Heart right ventricle (tissue), 16 donors: ENCODE results near the gene AKAP11. TPM values are rescaled to one million over a fixed set of nuclear protein-coding genes. Genes with fewer than 3 reads are reported as not detected.

Source experiments
- ATAC-seq, 8 donors: fragments of 200-7000 bp; cut with Tn5 transposase; one replicate each; pipeline ENCODE4 v1.9.1; 2020; ENCODE audit warnings: mild to moderate bottlenecking in 8 of 8, moderate library complexity in 8 of 8, moderate number of reproducible peaks in 1 of 8
- DNase-seq, 2 donors: peaks; one replicate each; pipeline ENCODE4 v3.0.0-alpha.2; 2020
- H3K27ac ChIP-seq, 10 donors: fragments of 200-600 bp; sonication (generic) in 2 of 10; one replicate each; pipeline versions ENCODE4 v1.5.0 to v1.8.0; 2020 to 2022; ENCODE audit warnings: mild to moderate bottlenecking in 3 of 10
- H3K27me3 ChIP-seq, 7 donors: fragments of 200-600 bp; one replicate each; pipeline ENCODE4 v1.8.0; 2021 to 2022; ENCODE audit warnings: mild to moderate bottlenecking in 2 of 7
- H3K36me3 ChIP-seq, 9 donors: fragments of 200-600 bp; sonication (generic) in 1 of 9; one replicate each; pipeline versions ENCODE4 v1.5.0 to v1.8.0; 2020 to 2022; ENCODE audit warnings: mild to moderate bottlenecking in 2 of 9
- H3K4me1 ChIP-seq, 9 donors: fragments of 200-600 bp; sonication (generic) in 1 of 9; one replicate each; pipeline versions ENCODE4 v1.5.0 to v1.8.0; 2020 to 2022; ENCODE audit warnings: mild to moderate bottlenecking in 4 of 9
- H3K4me3 ChIP-seq, 10 donors: fragments of 200-600 bp; sonication (generic) in 2 of 10; one replicate each; pipeline versions ENCODE4 v1.5.0 to v1.8.0; 2020 to 2022; ENCODE audit warnings: mild to moderate bottlenecking in 7 of 10, moderate library complexity in 2 of 10
- H3K9me3 ChIP-seq, 11 donors: fragments of 200-600 bp in 10 of 11; sonication (generic) in 2 of 11; one replicate each; pipeline versions ENCODE4 v1.5.0 to v1.8.0; 2013 to 2022; ENCODE audit warnings: mild to moderate bottlenecking in 2 of 11, control low read depth in 1 of 11, moderate library complexity in 1 of 11
- WGBS, 2 donors: extraction: QIAGEN DNeasy Blood & Tissue Kit; methylation state at CpG; one replicate each; pipeline ENCODE4 v1.1.7; 2013; ENCODE audit warnings: inconsistent platforms in 1 of 2; 5-methylcytosine and 5-hydroxymethylcytosine counted together
- intact Hi-C, 10 donors: fragments of 100-400 bp; cut with DNase I; formaldehyde crosslinking; loops; one replicate each; pipeline versions ENCODE4 v1.11.1 to v1.14.2; 2022
- polyA plus RNA-seq, 2 donors: library from polyadenylated mRNA; stranded (reverse); fragments of 200-250 nt; gene quantifications; one replicate each; pipeline ENCODE4 v1.2.3, GENCODE V29; 2013
- total RNA-seq, 10 donors: library from RNA; stranded (reverse); fragmentation: NEBNext Ultra II Directional in 3 of 10; extraction: Animal tissue kit (Norgen Biotek cat#: 25700) in 3 of 10; gene quantifications; one replicate each; pipeline versions ENCODE4 v1.2.1 to v1.2.4, GENCODE V29; 2021 to 2023
- TF ChIP-seq, protein P1 (sequence below), 9 donors: fragments of 200-600 bp; sonication (generic) in 2 of 9; IDR thresholded peaks; one replicate each; pipeline versions ENCODE4 v1.5.0 to v1.8.0; 2021 to 2022; ENCODE audit warnings: antibody characterized with exemption in 9 of 9, mild to moderate bottlenecking in 5 of 9, moderate library complexity in 1 of 9
- donor health status: Arrhythmogenic right ventricular cardiomyopathy.
- donor health status: ischemic (EF 13 %, LVEDD 7.1; RV severe dilation, severe dysfunction).
- donor health status: healthy with polysubstance abuse.
- donor health status: DM: no; HTN: yes; CAD: no.
- donor health status: DM: no; HTN: no; CAD: no.
- donor health status: ischemic (EF 25% LVEDD 6.9; RV normal size, moderate dysfunction).
- donor health status: ischemic (EF 25% LVEDD 5.7; RV mildly dilated, moderate dysfunction).
- donor health status: healthy.
- donor health status: DM: yes; HTN: yes; CAD: no.
- donor health status: Ischemic cardiomyopathy.
- donor health status: ischemic (EF 35%, LVEDD 5.7; RV mildly dilated, moderate dysfunction).
- donor health status: nonischemic (EF 11% LVEDD 7.7; RV severe dilation, severe dysfunction).
- donor health status: DM: yes; HTN: yes; CAD: no.
- donor health status: PGD.
- donor health status: ischemic (EF 29% LVEDD 5.4; RV normal size, mild dysfunction).
- donor health status: nonischemic (EF 23%, LVEDD 6.1; RV moderate dilation, normal function).

The AKAP11 gene
- total and polyA plus RNA-seq, 12 donors: 3.6 to 36.2 (median 28.1) TPM

DNA sequence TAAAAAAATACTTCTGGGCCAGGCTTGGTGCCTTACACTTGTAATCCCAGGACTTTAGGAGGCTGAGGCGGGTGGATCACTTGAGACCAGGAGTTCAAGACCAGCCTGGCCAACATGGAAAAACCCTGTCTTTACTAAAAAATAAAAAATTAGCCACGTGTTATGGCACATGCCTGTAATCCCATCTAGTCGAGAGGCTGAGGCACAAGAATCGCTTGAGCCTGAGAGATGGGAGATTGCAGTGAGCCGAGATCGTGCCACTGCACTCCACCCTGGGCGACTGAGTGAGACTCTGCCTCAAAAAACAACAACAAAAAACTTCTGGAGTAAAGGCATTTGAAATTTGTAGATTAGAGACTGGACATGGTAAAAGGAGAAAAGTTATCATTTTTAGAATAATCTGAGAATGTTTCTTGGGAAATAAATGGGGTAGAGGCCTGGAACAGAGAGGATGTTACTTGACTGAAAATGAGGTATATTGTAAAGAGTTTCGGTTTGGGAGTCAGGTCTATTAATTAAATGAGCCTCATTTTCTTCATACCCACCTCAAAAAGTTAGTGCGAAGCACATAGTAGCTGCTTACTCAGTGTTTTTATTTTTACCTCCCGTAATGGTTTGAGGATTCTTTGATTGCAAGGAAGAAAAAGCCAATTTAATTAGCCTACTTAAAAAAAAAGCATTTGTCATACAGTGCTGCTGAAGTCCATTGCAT is 2.6 kb downstream of the AKAP11 start:
- intact Hi-C loops: loop anchor here in 1 of 10 donors (10.0 kb wide), 1 partner anchor 810 kb away; no protein-coding TSS in a partner anchor
- Histone ChIP-seq H3K9me3 (no peaks in the 10 kb centered on the region), H3K4me3 (no peak overlapping the region), H3K36me3 (no peaks in the 10 kb centered on the region), H3K27ac (peak overlapping the region in 1 of 10 donors; percentile 37), H3K27me3 (no peaks in the 10 kb centered on the region), H3K4me1 (peaks cover 0 to 55% (median 20%) of the 10 kb centered on the region in 9 donors)
- TF ChIP-seq, protein P1, sequence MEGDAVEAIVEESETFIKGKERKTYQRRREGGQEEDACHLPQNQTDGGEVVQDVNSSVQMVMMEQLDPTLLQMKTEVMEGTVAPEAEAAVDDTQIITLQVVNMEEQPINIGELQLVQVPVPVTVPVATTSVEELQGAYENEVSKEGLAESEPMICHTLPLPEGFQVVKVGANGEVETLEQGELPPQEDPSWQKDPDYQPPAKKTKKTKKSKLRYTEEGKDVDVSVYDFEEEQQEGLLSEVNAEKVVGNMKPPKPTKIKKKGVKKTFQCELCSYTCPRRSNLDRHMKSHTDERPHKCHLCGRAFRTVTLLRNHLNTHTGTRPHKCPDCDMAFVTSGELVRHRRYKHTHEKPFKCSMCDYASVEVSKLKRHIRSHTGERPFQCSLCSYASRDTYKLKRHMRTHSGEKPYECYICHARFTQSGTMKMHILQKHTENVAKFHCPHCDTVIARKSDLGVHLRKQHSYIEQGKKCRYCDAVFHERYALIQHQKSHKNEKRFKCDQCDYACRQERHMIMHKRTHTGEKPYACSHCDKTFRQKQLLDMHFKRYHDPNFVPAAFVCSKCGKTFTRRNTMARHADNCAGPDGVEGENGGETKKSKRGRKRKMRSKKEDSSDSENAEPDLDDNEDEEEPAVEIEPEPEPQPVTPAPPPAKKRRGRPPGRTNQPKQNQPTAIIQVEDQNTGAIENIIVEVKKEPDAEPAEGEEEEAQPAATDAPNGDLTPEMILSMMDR (IDR thresholded peaks at IDR 0.05): no peak
- ATAC-seq: no peak
- 90 to 95% methylated on average over 10 of the region's 10 CpGs for WGBS, 2 donors
- DNase-seq: no peak

- Histone ChIP-seq H3K27ac (peak overlapping the region in 1 of 10 donors; percentile 37), H3K9me3 (no peaks in the 10 kb centered on the region), H3K4me1 (peaks cover 0 to 59% (median 20%) of the 10 kb centered on the region in 9 donors), H3K27me3 (no peaks in the 10 kb centered on the region), H3K4me3 (no peak overlapping the region), H3K36me3 (no peaks in the 10 kb centered on the region)
- TF ChIP-seq, protein P1 (IDR thresholded peaks at IDR 0.05): no peak
- intact Hi-C loops: loop anchor here in 1 of 10 donors (10.0 kb wide), 1 partner anchor 810 kb away; no protein-coding TSS in a partner anchor
- WGBS, 2 donors: 82 to 90% methylated on average over 2 of the region's 2 CpGs
- ATAC-seq (no peak), DNase-seq (no peak)
Observed at GRCh38 chr13:42275098-42275471, 3.1 kb downstream of the AKAP11 start.

GRCh38 chr13:42275506-42275905 is 3.6 kb downstream of the AKAP11 start:
- DNase-seq: no peak
- no peak overlapping the region for H3K4me3 ChIP-seq
- TF ChIP-seq, protein P1 (IDR thresholded peaks at IDR 0.05): no peak
- intact Hi-C loops: loop anchor here in 1 of 10 donors (10.0 kb wide), 1 partner anchor 809 kb away; no protein-coding TSS in a partner anchor
- no peaks in the 10 kb centered on the region for H3K36me3 ChIP-seq
- no peak overlapping the region for H3K27ac ChIP-seq
- H3K27me3 ChIP-seq: no peaks in the 10 kb centered on the region
- ATAC-seq: no peak
- 98% methylated on average over 4 of the region's 4 CpGs for WGBS, 2 donors
- H3K9me3 ChIP-seq: no peaks in the 10 kb centered on the region
- peaks cover 0 to 63% (median 23%) of the 10 kb centered on the region in 9 donors for H3K4me1 ChIP-seq

- TF ChIP-seq, protein P1 (IDR thresholded peaks at IDR 0.05): no peak
- ATAC-seq: no peak
Observed at GRCh38 chr13:42276683-42277082, 4.7 kb downstream of the AKAP11 start.

More at GRCh38 chr13:42276683-42277082, 4.7 kb downstream of the AKAP11 start:
- DNase-seq: no peak
- H3K4me3 ChIP-seq: no peak overlapping the region
- H3K4me1 ChIP-seq: peaks cover 0 to 59% (median 26%) of the 10 kb centered on the region in 9 donors
- H3K27me3 ChIP-seq: no peaks in the 10 kb centered on the region
- intact Hi-C loops: loop anchor here in 1 of 10 donors (10.0 kb wide), 1 partner anchor 808 kb away; no protein-coding TSS in a partner anchor
- no peaks in the 10 kb centered on the region for H3K9me3 ChIP-seq
- WGBS, 2 donors: 91 to 94% methylated on average over 3 of the region's 3 CpGs
- no peaks in the 10 kb centered on the region for H3K36me3 ChIP-seq
- no peak overlapping the region for H3K27ac ChIP-seq
